Limb (tissue), 2 donors: ENCODE results near the gene HSF2.

Experiments
- DNase-seq, 2 donors: peaks; one replicate each; pipeline ENCODE4 v3.0.0-alpha.2; 2016; ENCODE audit errors: extremely low spot score in 2 of 2

Gene HSF2

GRCh38 chr6:122394016-122394415 lies 5.4 kb upstream of the HSF2 start:
- DNase-seq, result no peak

GRCh38 chr6:122399055-122399347 lies 451 bp upstream of the HSF2 start:
- no peak for DNase-seq

- no peak for DNase-seq
Measured at GRCh38 chr6:122400121-122400450, 634 bp downstream of the HSF2 start.

- DNase-seq, result no peak
Measured at GRCh38 chr6:122400462-122401089, 1.1 kb downstream of the HSF2 start.

- DNase-seq, result no peak
Measured at GRCh38 chr6:122401104-122401503, 1.7 kb downstream of the HSF2 start.

- DNase-seq, result no peak
Measured at GRCh38 chr6:122404444-122404843, 5.0 kb downstream of the HSF2 start.

- no peak for DNase-seq
Measured at GRCh38 chr6:122405417-122405816, 6.0 kb downstream of the HSF2 start.

GRCh38 chr6:122406187-122406586 lies 6.7 kb downstream of the HSF2 start:
- no peak for DNase-seq

- DNase-seq, result no peak
Measured at GRCh38 chr6:122407712-122408111, 8.3 kb downstream of the HSF2 start.

- no peak for DNase-seq
Measured at GRCh38 chr6:122408240-122408639, 8.8 kb downstream of the HSF2 start.

GRCh38 chr6:122408702-122409458 lies 9.4 kb downstream of the HSF2 start:
- DNase-seq, result no peak

GRCh38 chr6:122412001-122412400 lies 12.5 kb downstream of the HSF2 start:
- DNase-seq, result no peak

GRCh38 chr6:122416825-122417224 lies 17.4 kb downstream of the HSF2 start:
- DNase-seq, result no peak

GRCh38 chr6:122422003-122422402 lies 22.6 kb downstream of the HSF2 start:
- no peak for DNase-seq

- DNase-seq, result no peak
Measured at GRCh38 chr6:122422614-122423267, 23.3 kb downstream of the HSF2 start.

- no peak for DNase-seq
Measured at GRCh38 chr6:122423734-122424133, 24.3 kb downstream of the HSF2 start.

- DNase-seq, result no peak
Measured at GRCh38 chr6:122426597-122426996, 27.1 kb downstream of the HSF2 start.

GRCh38 chr6:122428781-122429180 lies 29.3 kb downstream of the HSF2 start:
- DNase-seq, result no peak

GRCh38 chr6:122429323-122429722 lies 29.9 kb downstream of the HSF2 start:
- no peak for DNase-seq

GRCh38 chr6:122431780-122432179 lies 32.3 kb downstream of the HSF2 start:
- no peak for DNase-seq

- DNase-seq, result no peak
Measured at GRCh38 chr6:122432816-122433215, 33.4 kb downstream of the HSF2 start.

- DNase-seq, result no peak
Measured at GRCh38 chr6:122438975-122439374, 39.5 kb downstream of the HSF2 start.

GRCh38 chr6:122445274-122445673 lies 45.8 kb downstream of the HSF2 start:
- no peak for DNase-seq
